HEK293T (cell line): ENCODE results near the gene IFITM1.

Experiments used
- ELF4 ChIP-seq: fragments of 450-650 bp; IDR thresholded peaks from 2 replicates; pipeline ENCODE4 v1.6.1; 2017; ENCODE audit warnings: antibody characterized with exemption
- FOXM1 ChIP-seq: fragments of 450-650 bp; IDR thresholded peaks from 2 replicates; pipeline ENCODE4 v1.6.1; 2017; ENCODE audit warnings: mild to moderate bottlenecking, borderline replicate concordance
- HDGF ChIP-seq: fragments of 450-650 bp; IDR thresholded peaks from 2 replicates; pipeline ENCODE4 v1.6.1; 2017; ENCODE audit warnings: antibody characterized with exemption, borderline replicate concordance
- L3MBTL2 ChIP-seq: fragments of 450-650 bp; conservative IDR thresholded peaks from 2 replicates; pipeline ENCODE4 v1.6.1; 2016; ENCODE audit warnings: mild to moderate bottlenecking
- LEF1 ChIP-seq: fragments of 450-650 bp; IDR thresholded peaks from 2 replicates; pipeline ENCODE4 v1.6.1; 2017; ENCODE audit warnings: mild to moderate bottlenecking, borderline replicate concordance
- PKNOX1 ChIP-seq: fragments of 450-650 bp; IDR thresholded peaks from 2 replicates; pipeline ENCODE4 v1.6.1; 2016
- SP1 ChIP-seq: fragments of 450-650 bp; IDR thresholded peaks from 2 replicates; pipeline ENCODE4 v1.6.1; 2017
- SUZ12 ChIP-seq: fragments of 450-650 bp; IDR thresholded peaks from 2 replicates; pipeline ENCODE4 v1.6.1; 2016; ENCODE audit warnings: mild to moderate bottlenecking
- TARDBP ChIP-seq: fragments of 450-650 bp; IDR thresholded peaks from 2 replicates; pipeline ENCODE4 v1.6.1; 2016
- ZNF384 ChIP-seq: fragments of 450-650 bp; IDR thresholded peaks from 2 replicates; pipeline ENCODE4 v1.6.1; 2016

GRCh38 chr11:330694-331357, 17.0 kb downstream of the IFITM1 start:
- no peak for TF ChIP-seq SUZ12
- TF ChIP-seq FOXM1 = no peak
- no peak for TF ChIP-seq TARDBP
- TF ChIP-seq ZNF384 = no peak
- TF ChIP-seq SP1 = no peak
- no peak for TF ChIP-seq L3MBTL2
- TF ChIP-seq LEF1 = no peak
- TF ChIP-seq PKNOX1 = no peak
- no peak for TF ChIP-seq HDGF
- TF ChIP-seq ELF4 = no peak
